ENCODE measurements around the gene ARL15. TPM values are rescaled to one million over a fixed set of nuclear protein-coding genes. Genes with fewer than 3 reads are reported as not detected.

ARL15 gene
- total RNA-seq, 4 donors from 2014 or later, result 8.5 to 19.1 (median 12.0) TPM

DNA sequence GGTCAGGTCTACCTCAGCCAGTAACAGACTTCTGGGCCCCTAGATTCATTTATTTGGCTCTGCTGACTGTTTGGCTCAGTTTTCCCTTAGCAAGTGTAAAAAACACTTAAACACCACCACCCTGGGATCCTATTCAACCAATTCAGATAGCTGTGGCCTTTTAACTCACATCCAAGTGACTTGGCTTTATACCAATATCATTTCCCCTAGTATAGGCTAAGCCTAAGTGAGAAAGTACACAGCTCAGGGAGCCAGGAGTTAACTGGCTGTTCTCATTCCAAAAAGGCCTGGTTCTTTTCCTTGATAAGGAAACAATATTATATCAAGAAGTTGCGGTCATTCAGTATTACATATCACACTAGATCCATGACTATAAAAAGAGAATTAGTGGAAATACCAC lies 163.5 kb downstream of the ARL15 start:
- Histone ChIP-seq H3K27me3 (no peaks in the 10 kb centered on the region), H3K36me3 (peaks cover 0 to 2% (median 0%) of the 10 kb centered on the region in 3 donors), H3K4me1 (no peaks in the 10 kb centered on the region), H3K4me3 (no peak overlapping the region), H3K27ac (no peak overlapping the region), H3K9me3 (no peaks in the 10 kb centered on the region)
- 86 to 90% methylated on average over 1 of the region's 1 CpG for WGBS, 2 donors
- no peak for DNase-seq
- intact Hi-C loops (cut with DNase I), result no loop called here
- TF ChIP-seq POLR2A (IDR thresholded peaks at IDR 0.05), result no peak
- TF ChIP-seq, protein P1, sequence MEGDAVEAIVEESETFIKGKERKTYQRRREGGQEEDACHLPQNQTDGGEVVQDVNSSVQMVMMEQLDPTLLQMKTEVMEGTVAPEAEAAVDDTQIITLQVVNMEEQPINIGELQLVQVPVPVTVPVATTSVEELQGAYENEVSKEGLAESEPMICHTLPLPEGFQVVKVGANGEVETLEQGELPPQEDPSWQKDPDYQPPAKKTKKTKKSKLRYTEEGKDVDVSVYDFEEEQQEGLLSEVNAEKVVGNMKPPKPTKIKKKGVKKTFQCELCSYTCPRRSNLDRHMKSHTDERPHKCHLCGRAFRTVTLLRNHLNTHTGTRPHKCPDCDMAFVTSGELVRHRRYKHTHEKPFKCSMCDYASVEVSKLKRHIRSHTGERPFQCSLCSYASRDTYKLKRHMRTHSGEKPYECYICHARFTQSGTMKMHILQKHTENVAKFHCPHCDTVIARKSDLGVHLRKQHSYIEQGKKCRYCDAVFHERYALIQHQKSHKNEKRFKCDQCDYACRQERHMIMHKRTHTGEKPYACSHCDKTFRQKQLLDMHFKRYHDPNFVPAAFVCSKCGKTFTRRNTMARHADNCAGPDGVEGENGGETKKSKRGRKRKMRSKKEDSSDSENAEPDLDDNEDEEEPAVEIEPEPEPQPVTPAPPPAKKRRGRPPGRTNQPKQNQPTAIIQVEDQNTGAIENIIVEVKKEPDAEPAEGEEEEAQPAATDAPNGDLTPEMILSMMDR (IDR thresholded peaks at IDR 0.05), result no peak

DNA sequence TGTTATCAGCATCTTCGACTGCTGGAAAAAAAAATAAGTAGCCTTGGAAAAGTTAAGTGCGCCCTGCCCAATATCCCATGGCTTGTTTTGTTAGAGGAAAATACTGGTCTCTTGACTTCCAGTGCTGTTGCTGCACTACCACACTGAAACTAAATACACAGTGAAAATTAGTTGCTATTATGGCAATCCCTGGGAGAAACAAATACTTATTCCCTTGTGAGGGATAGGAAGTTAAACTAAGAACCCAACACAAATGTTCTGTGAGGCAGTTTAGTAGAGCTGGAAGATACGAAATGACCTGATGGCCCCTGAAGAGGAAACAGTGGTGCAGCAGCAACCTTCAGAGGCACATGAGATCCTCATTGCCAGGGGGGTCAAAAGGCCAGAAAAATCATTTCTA lies 164.0 kb downstream of the ARL15 start:
- Histone ChIP-seq H3K27ac (no peak overlapping the region), H3K36me3 (peaks cover 0 to 2% (median 0%) of the 10 kb centered on the region in 3 donors), H3K27me3 (no peaks in the 10 kb centered on the region), H3K4me1 (no peaks in the 10 kb centered on the region), H3K9me3 (no peaks in the 10 kb centered on the region), H3K4me3 (no peak overlapping the region)
- 80 to 87% methylated on average over 3 of the region's 3 CpGs for WGBS, 2 donors
- TF ChIP-seq, protein P1 (IDR thresholded peaks at IDR 0.05), result no peak
- no peak for TF ChIP-seq POLR2A (IDR thresholded peaks at IDR 0.05)
- no peak for DNase-seq
- intact Hi-C loops (cut with DNase I), result no loop called here

DNA sequence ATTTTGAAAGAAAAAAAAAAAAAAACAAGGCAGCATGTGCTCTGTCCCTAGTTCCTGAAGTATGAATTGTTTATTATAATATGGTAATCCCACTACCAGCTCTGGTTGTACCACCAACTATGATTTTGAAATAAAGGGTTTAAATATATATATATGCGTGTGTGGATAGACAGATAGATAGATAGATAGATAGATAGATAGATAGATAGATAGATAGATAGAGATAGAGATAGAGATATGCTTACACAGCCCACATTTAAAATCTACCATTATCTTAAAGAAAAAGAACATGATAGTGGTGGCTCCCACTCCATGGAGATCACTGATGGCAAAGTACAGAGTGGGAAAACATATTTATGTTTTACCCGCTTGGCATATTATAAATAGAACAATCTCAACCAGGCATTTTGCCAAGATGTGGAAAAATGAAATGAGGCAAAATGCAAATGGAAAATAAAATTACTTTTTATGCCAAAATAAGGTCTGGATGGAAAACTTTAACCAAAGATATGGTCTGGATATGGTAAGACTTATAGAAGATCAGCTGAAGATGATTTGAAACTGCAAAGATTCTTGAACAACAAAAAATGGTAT lies 170.0 kb downstream of the ARL15 start:
- no peaks in the 10 kb centered on the region for H3K36me3 ChIP-seq
- no peak overlapping the region for H3K4me3 ChIP-seq
- H3K9me3 ChIP-seq, result no peaks in the 10 kb centered on the region
- DNase-seq, result no peak
- WGBS, 2 donors, result 83 to 90% methylated on average over 2 of the region's 2 CpGs
- H3K4me1 ChIP-seq, result peaks cover 0 to 5% (median 0%) of the 10 kb centered on the region in 3 donors
- no peak overlapping the region for H3K27ac ChIP-seq
- no peaks in the 10 kb centered on the region for H3K27me3 ChIP-seq
- intact Hi-C loops (cut with DNase I), result no loop called here
- TF ChIP-seq POLR2A (IDR thresholded peaks at IDR 0.05), result no peak

DNA sequence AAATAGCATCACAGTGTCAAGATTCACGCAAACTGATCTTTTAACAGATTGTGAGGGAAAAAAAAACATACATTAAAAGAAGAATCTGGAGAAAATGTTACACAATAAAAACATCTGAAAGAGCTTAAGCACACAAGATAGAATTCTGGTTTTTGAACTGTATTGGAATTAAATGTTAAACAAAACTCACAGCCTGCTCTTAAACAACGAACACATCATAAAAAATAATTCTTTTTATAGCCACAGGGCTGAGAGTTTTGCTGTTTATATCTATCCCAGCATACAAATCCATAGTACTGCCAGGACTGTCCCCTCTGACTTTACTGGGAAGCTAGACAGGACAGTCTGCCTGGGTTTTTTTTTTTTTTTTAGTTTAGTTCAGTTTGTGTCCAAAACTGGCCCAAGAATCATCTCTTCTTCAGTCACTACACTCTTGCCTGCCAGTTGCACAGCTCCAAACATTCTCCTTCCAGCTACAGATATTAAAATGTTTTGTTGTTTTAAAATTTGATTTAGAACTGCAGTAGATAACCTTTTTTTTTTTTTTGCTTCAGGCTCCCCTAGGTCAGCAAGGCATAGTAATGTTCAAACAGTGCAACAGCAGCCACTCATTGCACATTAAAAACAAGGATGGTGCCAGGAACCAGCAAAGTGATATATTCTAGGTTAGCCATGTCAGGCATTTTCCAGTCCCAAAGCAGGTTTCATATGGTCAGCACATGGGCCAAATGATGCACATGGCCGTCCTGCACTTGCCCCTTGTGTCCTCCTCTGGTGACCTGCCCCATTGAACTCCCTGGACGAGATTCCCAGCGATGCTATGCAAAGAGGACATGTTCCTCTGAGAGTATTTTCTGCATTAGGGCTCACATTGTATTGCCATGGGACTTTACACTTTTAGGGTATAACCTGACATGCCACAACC lies 173.6 kb downstream of the ARL15 start:
- WGBS, 2 donors, result 63 to 79% methylated on average over 4 to 5 of the region's 5 CpGs
- Histone ChIP-seq H3K4me3 (no peak overlapping the region), H3K27me3 (no peaks in the 10 kb centered on the region), H3K36me3 (no peaks in the 10 kb centered on the region), H3K27ac (no peak overlapping the region), H3K4me1 (peaks cover 0 to 9% (median 0%) of the 10 kb centered on the region in 3 donors), H3K9me3 (no peaks in the 10 kb centered on the region)
- TF ChIP-seq, protein P1 (IDR thresholded peaks at IDR 0.05), result no peak
- TF ChIP-seq POLR2A (IDR thresholded peaks at IDR 0.05), result no peak
- DNase-seq, result no peak
- intact Hi-C loops (cut with DNase I), result no loop called here

DNA sequence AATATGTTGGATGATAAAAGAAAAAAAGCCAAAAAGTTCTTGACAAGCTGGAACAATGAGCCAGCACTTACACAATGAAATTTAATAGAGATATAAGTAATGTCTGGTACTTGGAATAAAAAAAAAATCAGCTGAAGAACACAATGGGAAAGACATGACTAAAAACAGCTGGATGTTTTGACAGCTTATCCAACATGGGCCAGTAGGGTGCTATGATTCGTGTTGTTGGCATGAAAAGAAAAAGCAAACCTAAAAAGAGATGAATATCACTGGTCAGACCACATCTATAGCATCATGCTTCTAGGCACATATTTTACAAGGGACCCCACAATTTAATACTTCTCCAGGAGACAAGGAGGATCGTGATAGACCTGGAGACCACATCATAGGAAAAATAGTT lies 175.3 kb downstream of the ARL15 start:
- 54 to 55% methylated on average over 2 of the region's 2 CpGs for WGBS, 2 donors
- Histone ChIP-seq H3K36me3 (no peaks in the 10 kb centered on the region), H3K4me1 (peaks cover 0 to 9% (median 0%) of the 10 kb centered on the region in 3 donors), H3K27ac (no peak overlapping the region), H3K27me3 (no peaks in the 10 kb centered on the region), H3K4me3 (no peak overlapping the region), H3K9me3 (no peaks in the 10 kb centered on the region)
- no peak for DNase-seq
- TF ChIP-seq, protein P1 (IDR thresholded peaks at IDR 0.05), result no peak
- intact Hi-C loops (cut with DNase I), result no loop called here

All from esophagus squamous epithelium (tissue), 5 donors.